Astrocyte of the spinal cord (primary cell): ENCODE data around the gene EIF4EBP3.

ENCODE experiments used
- DNase-seq: peaks from one replicate; pipeline ENCODE4 v3.0.0; 2011; ENCODE audit warnings: low read depth, low spot score
- H3K4me3 ChIP-seq: 2 replicates; pipeline ENCODE4 v1.5.1; 2011; ENCODE audit warnings: low read depth, mild to moderate bottlenecking, low read length, moderate library complexity
- CTCF ChIP-seq: IDR thresholded peaks from 2 replicates; pipeline ENCODE4 v1.5.1; 2012; ENCODE audit warnings: low read depth, mild to moderate bottlenecking, low read length, inconsistent platforms
- in situ Hi-C: cut with HindIII; loops from 2 replicates; pipeline ENCODE4 v1.10.0; 2017; ENCODE audit warnings: low sequenced_read_pairs

Gene EIF4EBP3

DNA sequence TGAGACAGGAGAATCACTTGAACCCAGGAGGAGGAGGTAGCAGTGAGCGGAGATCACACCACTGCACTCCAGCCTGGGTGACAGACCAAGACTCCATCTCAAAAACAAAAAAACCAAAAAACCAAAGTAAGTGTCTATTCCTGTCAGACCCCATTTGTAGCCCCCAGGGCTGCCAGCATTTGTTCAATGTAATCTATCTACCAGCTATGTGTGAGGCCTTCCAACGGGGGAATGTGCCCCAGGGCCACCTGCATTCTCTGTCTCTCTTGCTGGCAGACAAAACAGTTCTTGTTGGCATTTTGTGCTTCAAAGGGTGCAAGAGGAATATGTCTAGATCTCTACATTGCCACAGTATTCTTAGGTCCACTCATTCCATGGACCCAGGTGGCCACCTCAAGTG lies 51.4 kb downstream of the EIF4EBP3 start:
- no peak for DNase-seq
- in situ Hi-C loops: no loop called here
- no peak for TF ChIP-seq CTCF
- no peak overlapping the region for H3K4me3 ChIP-seq
